Mesothelial cell of epicardium (in vitro differentiated cells): ENCODE data around the gene PFN3. TPM values are rescaled to one million over a fixed set of nuclear protein-coding genes. Genes with fewer than 3 reads are reported as not detected.

Source experiments
- DNase-seq, 2 experiments: peaks; one replicate each; pipeline ENCODE4 v3.0.0; 2021; ENCODE audit warnings: low spot score in 2 of 2; ENCODE audit not compliant: unreplicated experiment in 2 of 2
- H3K27ac Mint-ChIP-seq: 2 replicates; pipeline ENCODE4 v1.8.0; 2021; ENCODE audit warnings: mixed read lengths
- H3K27me3 Mint-ChIP-seq: 2 replicates; pipeline ENCODE4 v1.8.0; 2021; ENCODE audit warnings: low read depth, mixed read lengths
- H3K36me3 Mint-ChIP-seq: 2 replicates; pipeline ENCODE4 v1.8.0; 2021; ENCODE audit warnings: mixed read lengths
- H3K4me1 Mint-ChIP-seq: 2 replicates; pipeline ENCODE4 v1.8.0; 2021; ENCODE audit warnings: mixed read lengths
- H3K4me3 Mint-ChIP-seq: 2 replicates; pipeline ENCODE4 v1.8.0; 2021; ENCODE audit warnings: mild to moderate bottlenecking, moderate library complexity, mixed read lengths
- H3K9me3 Mint-ChIP-seq: 2 replicates; pipeline ENCODE4 v1.8.0; 2021; ENCODE audit warnings: mixed read lengths
- total RNA-seq: library from RNA; stranded (reverse); gene quantifications from 3 replicates; pipeline ENCODE4 v1.2.1, GENCODE V29; 2021
- TF ChIP-seq, protein P1 (sequence below): fragments of 200-600 bp; sonication (generic); IDR thresholded peaks from one replicate; pipeline ENCODE4 v1.5.0; 2021; ENCODE audit warnings: antibody characterized with exemption; ENCODE audit not compliant: unreplicated experiment

Gene PFN3
- total RNA-seq, 1 donor from 2014 or later: not detected

DNA sequence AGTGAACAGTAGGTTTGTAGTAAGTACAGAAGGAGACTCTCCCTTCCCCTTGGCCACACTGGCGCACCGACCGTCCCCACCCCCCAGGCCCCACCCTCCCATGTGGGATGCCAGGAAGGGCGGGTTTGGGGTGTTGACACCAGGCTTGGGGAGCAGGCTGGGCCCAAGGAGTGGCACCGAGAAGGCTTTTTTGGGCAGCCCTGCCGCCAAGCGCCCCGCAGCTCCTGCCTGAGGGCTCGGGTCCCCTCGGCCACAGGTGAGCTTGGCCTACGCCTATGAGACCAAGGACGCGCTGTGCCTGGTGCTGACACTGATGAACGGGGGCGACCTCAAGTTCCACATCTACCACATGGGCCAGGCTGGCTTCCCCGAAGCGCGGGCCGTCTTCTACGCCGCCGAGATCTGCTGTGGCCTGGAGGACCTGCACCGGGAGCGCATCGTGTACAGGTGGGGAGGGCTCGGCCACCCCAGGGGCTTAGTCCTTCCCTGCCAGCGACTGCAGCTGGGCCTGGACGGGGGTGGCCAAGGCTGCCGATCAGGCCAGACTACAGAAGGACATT lies 33.3 kb upstream of the PFN3 start:
- DNase-seq: no peak
- Mint-ChIP-seq H3K4me3 (no peak overlapping the region), H3K27me3 (no peaks in the 10 kb centered on the region), H3K4me1 (peaks cover 8% of the 10 kb centered on the region), H3K27ac (no peak overlapping the region), H3K36me3 (peaks cover 15% of the 10 kb centered on the region), H3K9me3 (no peaks in the 10 kb centered on the region)
- TF ChIP-seq, protein P1, sequence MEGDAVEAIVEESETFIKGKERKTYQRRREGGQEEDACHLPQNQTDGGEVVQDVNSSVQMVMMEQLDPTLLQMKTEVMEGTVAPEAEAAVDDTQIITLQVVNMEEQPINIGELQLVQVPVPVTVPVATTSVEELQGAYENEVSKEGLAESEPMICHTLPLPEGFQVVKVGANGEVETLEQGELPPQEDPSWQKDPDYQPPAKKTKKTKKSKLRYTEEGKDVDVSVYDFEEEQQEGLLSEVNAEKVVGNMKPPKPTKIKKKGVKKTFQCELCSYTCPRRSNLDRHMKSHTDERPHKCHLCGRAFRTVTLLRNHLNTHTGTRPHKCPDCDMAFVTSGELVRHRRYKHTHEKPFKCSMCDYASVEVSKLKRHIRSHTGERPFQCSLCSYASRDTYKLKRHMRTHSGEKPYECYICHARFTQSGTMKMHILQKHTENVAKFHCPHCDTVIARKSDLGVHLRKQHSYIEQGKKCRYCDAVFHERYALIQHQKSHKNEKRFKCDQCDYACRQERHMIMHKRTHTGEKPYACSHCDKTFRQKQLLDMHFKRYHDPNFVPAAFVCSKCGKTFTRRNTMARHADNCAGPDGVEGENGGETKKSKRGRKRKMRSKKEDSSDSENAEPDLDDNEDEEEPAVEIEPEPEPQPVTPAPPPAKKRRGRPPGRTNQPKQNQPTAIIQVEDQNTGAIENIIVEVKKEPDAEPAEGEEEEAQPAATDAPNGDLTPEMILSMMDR: no peak

DNA sequence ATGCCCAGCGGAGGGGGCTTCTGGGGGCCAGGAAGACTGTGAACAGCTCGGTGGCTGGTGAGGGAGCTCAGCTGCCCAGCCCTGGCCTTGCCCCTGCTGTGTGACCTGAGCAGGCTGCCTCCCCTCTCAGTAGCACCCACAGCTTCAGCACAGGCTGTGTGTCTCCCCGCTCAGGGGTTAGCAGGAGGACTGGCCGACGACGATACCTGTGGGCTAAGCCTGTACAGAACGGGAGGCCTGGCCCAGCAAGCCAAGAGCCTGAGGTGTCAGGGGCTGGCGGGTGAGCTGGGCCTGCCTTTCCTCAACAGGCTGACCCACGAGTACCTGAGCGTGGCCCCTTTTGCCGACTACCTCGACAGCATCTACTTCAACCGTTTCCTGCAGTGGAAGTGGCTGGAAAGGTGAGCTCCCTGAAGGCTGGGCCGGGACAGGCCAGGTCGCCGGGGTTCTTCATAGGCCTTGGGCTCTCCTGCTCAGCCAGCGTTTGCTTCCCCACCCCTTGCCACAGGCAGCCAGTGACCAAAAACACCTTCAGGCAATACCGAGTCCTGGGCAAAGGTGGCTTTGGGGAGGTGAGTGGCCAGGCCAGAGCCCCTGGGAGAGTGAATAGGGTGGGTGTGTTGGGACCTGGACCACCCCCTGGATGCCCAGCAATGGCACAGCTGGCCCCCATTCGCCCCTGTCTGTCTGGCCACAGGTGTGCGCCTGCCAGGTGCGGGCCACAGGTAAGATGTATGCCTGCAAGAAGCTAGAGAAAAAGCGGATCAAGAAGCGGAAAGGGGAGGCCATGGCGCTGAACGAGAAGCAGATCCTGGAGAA lies 32.6 kb upstream of the PFN3 start:
- Mint-ChIP-seq H3K4me3 (no peak overlapping the region), H3K4me1 (peaks cover 9% of the 10 kb centered on the region), H3K27me3 (no peaks in the 10 kb centered on the region), H3K36me3 (peaks cover 10% of the 10 kb centered on the region), H3K27ac (no peak overlapping the region), H3K9me3 (no peaks in the 10 kb centered on the region)
- TF ChIP-seq, protein P1: no peak
- no peak for DNase-seq

DNA sequence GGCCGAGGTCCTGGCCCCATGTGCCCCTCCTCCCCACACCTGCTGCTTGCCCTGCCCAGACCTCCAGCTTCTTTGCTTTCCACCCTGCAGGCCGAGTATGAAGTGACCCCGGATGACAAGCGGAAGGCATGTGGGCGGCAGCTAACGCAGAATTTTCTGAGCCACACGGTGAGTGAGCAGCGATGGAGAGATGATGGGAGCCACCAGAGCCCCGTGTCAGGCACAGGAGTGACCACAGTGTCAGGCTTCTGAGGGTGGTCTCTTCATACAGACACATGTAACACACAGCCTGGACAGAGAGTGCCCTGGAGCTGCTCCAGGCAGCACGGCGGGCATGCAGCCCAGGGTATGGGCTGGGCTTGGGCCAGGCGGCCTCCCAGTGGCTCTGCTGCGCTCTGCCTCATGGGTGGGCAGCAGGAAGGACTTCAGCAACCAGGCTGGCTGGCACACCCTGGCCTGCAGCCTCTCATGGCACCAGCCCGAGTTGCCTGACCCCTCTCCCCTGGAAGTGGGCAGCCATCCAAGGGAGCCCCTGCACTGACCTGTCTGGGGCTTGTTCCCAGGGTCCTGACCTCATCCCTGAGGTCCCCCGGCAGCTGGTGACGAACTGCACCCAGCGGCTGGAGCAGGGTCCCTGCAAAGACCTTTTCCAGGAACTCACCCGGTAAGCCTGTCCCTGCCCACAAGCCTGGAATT lies 31.8 kb upstream of the PFN3 start:
- H3K27ac Mint-ChIP-seq: no peak overlapping the region
- no peaks in the 10 kb centered on the region for H3K9me3 Mint-ChIP-seq
- TF ChIP-seq, protein P1: no peak
- no peaks in the 10 kb centered on the region for H3K27me3 Mint-ChIP-seq
- peaks cover 15% of the 10 kb centered on the region for H3K4me1 Mint-ChIP-seq
- DNase-seq: no peak
- no peak overlapping the region for H3K4me3 Mint-ChIP-seq
- H3K36me3 Mint-ChIP-seq: peaks cover 7% of the 10 kb centered on the region

DNA sequence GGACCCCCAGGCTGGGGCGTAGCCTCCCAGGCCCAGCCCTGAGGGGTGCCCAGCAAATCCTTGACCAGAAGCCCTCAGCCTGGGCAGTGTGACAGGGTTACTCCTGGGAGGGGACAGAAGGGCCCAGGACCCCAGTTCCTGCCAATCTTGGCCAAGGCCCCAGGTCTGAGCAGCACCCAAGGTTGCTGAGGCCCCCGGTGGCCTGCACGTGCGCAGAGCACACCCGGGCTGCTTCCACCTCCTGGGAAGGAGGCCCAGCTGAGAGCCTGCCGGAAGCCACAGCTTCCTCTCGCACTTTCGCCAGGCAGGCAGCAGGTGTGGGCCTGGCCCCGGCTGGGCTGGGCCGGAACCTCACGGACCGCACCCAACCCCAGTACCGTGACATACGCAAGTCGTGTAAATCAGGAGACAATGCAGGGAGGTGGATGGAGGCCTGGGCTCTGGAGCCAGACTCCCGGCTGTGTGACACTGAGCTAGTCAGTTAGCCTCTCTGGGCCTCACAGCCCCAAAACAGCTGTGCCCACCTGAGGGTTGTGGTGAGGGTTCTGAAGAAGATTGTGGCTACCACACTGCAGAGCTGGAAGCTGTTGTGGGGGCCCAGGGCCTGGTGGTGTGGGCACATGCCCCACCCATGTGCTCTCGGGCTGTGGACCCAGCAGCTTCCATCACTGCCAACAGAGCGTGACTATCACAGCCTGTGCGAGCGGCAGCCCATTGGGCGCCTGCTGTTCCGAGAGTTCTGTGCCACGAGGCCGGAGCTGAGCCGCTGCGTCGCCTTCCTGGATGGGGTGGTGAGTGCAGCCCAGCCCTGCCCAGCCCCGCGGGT lies 31.1 kb upstream of the PFN3 start:
- Mint-ChIP-seq H3K27me3 (no peaks in the 10 kb centered on the region), H3K4me3 (no peak overlapping the region), H3K9me3 (no peaks in the 10 kb centered on the region), H3K36me3 (peaks cover 4% of the 10 kb centered on the region), H3K27ac (no peak overlapping the region), H3K4me1 (peaks cover 17% of the 10 kb centered on the region)
- DNase-seq: no peak
- TF ChIP-seq, protein P1: no peak

DNA sequence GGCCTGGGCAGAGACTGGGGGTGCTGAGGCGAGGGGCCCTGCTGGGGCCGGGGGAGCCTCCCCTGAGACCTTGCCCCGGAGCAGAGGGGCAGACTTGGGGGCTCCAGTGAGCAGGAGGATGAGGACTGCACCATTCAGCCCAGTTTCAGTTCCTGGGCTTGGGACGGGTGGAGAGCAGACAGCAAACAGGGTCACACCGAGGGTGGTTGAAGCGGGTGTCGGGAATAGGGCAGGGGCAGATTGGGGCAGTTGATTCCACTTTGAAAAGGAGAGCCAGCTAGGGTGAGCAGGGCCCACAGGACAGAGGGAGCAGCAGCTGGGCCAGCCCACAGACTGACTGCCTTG lies 30.5 kb upstream of the PFN3 start:
- H3K4me1 Mint-ChIP-seq: peaks cover 19% of the 10 kb centered on the region
- no peak overlapping the region for H3K4me3 Mint-ChIP-seq
- no peaks in the 10 kb centered on the region for H3K27me3 Mint-ChIP-seq
- no peaks in the 10 kb centered on the region for H3K9me3 Mint-ChIP-seq
- H3K36me3 Mint-ChIP-seq: peaks cover 3% of the 10 kb centered on the region
- TF ChIP-seq, protein P1: no peak
- DNase-seq: no peak
- no peak overlapping the region for H3K27ac Mint-ChIP-seq
